PC-3 (cell line): ENCODE results near the gene ARID5B. TPM values are rescaled to one million over a fixed set of nuclear protein-coding genes. Genes with fewer than 3 reads are reported as not detected.

Experiments used
- ATAC-seq: fragments of 200-7000 bp; cut with Tn5 transposase; 2 replicates; pipeline ENCODE4 v1.9.1; 2020; ENCODE audit warnings: mild to moderate bottlenecking, moderate library complexity
- BruUV-seq: library from RNA; stranded (reverse); fragments of 400-500 nt; replicated peaks from 2 replicates; lab custom pipeline; 2021; lab: Mats Ljungman, UMichigan
- CTCF ChIA-PET: fragments of 300-600 bp; sonication (Branson Sonifier 250); formaldehyde crosslinking; loops from one replicate; lab custom pipeline; 2022; ENCODE audit warnings: antibody characterized with exemption; lab: Charles Lee
- POLR2A ChIA-PET: fragments of 300-600 bp; sonication (Branson Sonifier 250); formaldehyde crosslinking; loops from one replicate; lab custom pipeline; 2022; ENCODE audit warnings: antibody characterized with exemption; ENCODE audit not compliant: unreplicated experiment; lab: Charles Lee
- DNase-seq: peaks from one replicate; pipeline ENCODE4 v3.0.0-alpha.2; 2015
- H2AFZ ChIP-seq: fragments of 300-600 bp; sonication (generic); 2 replicates; pipeline ENCODE4 v1.6.0; 2016; ENCODE audit warnings: antibody characterized with exemption, low read length
- H3F3A ChIP-seq: fragments of 300-600 bp; sonication (generic); one replicate; pipeline ENCODE4 v1.6.0; 2017; ENCODE audit warnings: antibody characterized with exemption, low read length, control low read depth, mild to moderate bottlenecking; ENCODE audit not compliant: unreplicated experiment
- H3K27ac ChIP-seq: fragments of 300-600 bp; sonication (generic); 2 replicates; pipeline ENCODE4 v1.5.1; 2016; ENCODE audit warnings: mild to moderate bottlenecking, low read length
- H3K27me3 ChIP-seq: fragments of 300-600 bp; sonication (generic); 2 replicates; pipeline ENCODE4 v1.6.1; 2016; ENCODE audit warnings: low read length, mixed read lengths
- H3K36me3 ChIP-seq: fragments of 300-600 bp; sonication (generic); 2 replicates; pipeline ENCODE4 v1.6.1; 2016; ENCODE audit warnings: low read depth, mixed run types, low read length, mixed read lengths
- H3K4me1 ChIP-seq: fragments of 300-600 bp; sonication (generic); 2 replicates; pipeline ENCODE4 v1.5.1; 2016; ENCODE audit warnings: low read length; ENCODE audit not compliant: insufficient read depth
- H3K4me2 ChIP-seq: fragments of 300-600 bp; sonication (generic); 2 replicates; pipeline ENCODE4 v1.6.0; 2016; ENCODE audit warnings: low read length
- H3K4me3 ChIP-seq: fragments of 300-600 bp; sonication (generic); 2 replicates; pipeline ENCODE4 v1.5.1; 2016; ENCODE audit warnings: mild to moderate bottlenecking, low read length, mixed read lengths
- H3K79me2 ChIP-seq: fragments of 300-600 bp; sonication (generic); 2 replicates; pipeline ENCODE4 v1.6.1; 2017; ENCODE audit warnings: low read length, mixed read lengths
- H3K9ac ChIP-seq: fragments of 300-600 bp; sonication (generic); 2 replicates; pipeline ENCODE4 v1.6.0; 2016; ENCODE audit warnings: mild to moderate bottlenecking, low read length
- H3K9me2 ChIP-seq: fragments of 300-600 bp; sonication (generic); replicated peaks from 2 replicates; pipeline ENCODE4 v1.6.1; 2016; ENCODE audit warnings: mixed run types, low read length, mixed read lengths
- H3K9me3 ChIP-seq: fragments of 300-600 bp; sonication (generic); 2 replicates; pipeline ENCODE4 v1.6.1; 2016; ENCODE audit warnings: low read length, mixed read lengths
- H4K20me1 ChIP-seq: fragments of 300-600 bp; sonication (generic); 2 replicates; pipeline ENCODE4 v1.6.1; 2016; ENCODE audit warnings: low read length, mixed read lengths
- EZH2 ChIP-seq: fragments of 300-600 bp; sonication (generic); IDR thresholded peaks from one replicate; pipeline ENCODE4 v1.6.1; 2017; ENCODE audit warnings: antibody characterized with exemption, mild to moderate bottlenecking, low read length; ENCODE audit not compliant: unreplicated experiment
- EZH2phosphoT487 ChIP-seq: fragments of 300-600 bp; sonication (generic); IDR thresholded peaks from 2 replicates; pipeline ENCODE4 v1.6.1; 2018; ENCODE audit warnings: mild to moderate bottlenecking, antibody characterized with exemption, low read length, borderline replicate concordance
- intact Hi-C: fragments of 100-400 bp; cut with micrococcal nuclease; formaldehyde crosslinking; loops from 2 replicates; pipeline ENCODE4 v1.9.0; 2023
- total RNA-seq: library from RNA; depleted of rRNA; stranded (reverse); fragments of >200 nt; gene quantifications from 2 replicates; pipeline ENCODE4 v1.2.3, GENCODE V29; 2014
- TF ChIP-seq, protein P1 (sequence below): fragments of 300-600 bp; sonication (generic); conservative IDR thresholded peaks from 2 replicates; pipeline ENCODE4 v1.5.1; 2017; ENCODE audit warnings: antibody characterized with exemption, low read depth, mild to moderate bottlenecking, low read length

The ARID5B gene
- total RNA-seq, 1 experiment from 2014 or later, result 26.4 TPM

DNA sequence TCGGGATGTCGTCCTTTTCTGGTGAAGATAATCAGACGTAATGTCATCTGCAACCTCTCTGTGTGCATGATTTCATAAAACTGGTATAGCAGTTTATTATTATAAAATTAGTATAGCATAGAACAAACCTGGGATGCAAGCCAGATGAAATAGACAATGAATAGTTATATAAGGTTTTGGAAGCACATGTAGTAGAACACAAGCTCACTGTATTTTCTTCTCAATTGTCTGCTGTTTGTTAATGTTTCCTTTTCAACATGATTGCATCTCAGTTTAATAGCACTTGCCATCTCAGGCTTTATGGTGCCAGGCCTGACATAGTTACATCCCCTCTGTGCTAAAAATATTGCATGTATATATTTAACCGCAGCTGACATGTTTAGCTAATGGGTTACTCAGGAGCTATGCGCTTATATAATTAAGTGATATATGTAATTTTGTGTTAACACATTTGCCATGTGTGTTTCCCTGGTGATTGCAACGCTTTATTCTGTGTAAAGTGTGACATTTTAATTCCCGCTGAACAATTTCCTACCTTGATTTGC is 132.7 kb downstream of the ARID5B start:
- TF ChIP-seq, protein P1, sequence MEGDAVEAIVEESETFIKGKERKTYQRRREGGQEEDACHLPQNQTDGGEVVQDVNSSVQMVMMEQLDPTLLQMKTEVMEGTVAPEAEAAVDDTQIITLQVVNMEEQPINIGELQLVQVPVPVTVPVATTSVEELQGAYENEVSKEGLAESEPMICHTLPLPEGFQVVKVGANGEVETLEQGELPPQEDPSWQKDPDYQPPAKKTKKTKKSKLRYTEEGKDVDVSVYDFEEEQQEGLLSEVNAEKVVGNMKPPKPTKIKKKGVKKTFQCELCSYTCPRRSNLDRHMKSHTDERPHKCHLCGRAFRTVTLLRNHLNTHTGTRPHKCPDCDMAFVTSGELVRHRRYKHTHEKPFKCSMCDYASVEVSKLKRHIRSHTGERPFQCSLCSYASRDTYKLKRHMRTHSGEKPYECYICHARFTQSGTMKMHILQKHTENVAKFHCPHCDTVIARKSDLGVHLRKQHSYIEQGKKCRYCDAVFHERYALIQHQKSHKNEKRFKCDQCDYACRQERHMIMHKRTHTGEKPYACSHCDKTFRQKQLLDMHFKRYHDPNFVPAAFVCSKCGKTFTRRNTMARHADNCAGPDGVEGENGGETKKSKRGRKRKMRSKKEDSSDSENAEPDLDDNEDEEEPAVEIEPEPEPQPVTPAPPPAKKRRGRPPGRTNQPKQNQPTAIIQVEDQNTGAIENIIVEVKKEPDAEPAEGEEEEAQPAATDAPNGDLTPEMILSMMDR, result no peak
- TF ChIP-seq EZH2, result no peak
- no peak for TF ChIP-seq EZH2phosphoT487
- no peak overlapping the region for H2AFZ ChIP-seq
- POLR2A ChIA-PET, result no interaction called here
- H3K27ac ChIP-seq, result no peak overlapping the region
- no peaks in the 10 kb centered on the region for H3K27me3 ChIP-seq
- H3K4me2 ChIP-seq, result no peak overlapping the region
- H3K9ac ChIP-seq, result no peak overlapping the region
- no peak overlapping the region for H3K4me3 ChIP-seq
- no TSS peak for BruUV-seq
- CTCF ChIA-PET, result interaction anchor here (1.0 kb wide), 2 partner anchors 131 to 137 kb away, joined by 3 to 6 read pairs; no protein-coding TSS in a partner anchor
- no peaks in the 10 kb centered on the region for H3K9me2 ChIP-seq
- H3K36me3 ChIP-seq, result no peaks in the 10 kb centered on the region
- no peaks in the 10 kb centered on the region for H3K9me3 ChIP-seq
- ATAC-seq (no peak), DNase-seq (no peak)
- H3K79me2 ChIP-seq, result no peaks in the 10 kb centered on the region
- peaks cover 15% of the 10 kb centered on the region for H3F3A ChIP-seq
- H3K4me1 ChIP-seq, result peaks cover 49% of the 10 kb centered on the region
- intact Hi-C loops, result no loop called here
- H4K20me1 ChIP-seq, result no peaks in the 10 kb centered on the region

DNA sequence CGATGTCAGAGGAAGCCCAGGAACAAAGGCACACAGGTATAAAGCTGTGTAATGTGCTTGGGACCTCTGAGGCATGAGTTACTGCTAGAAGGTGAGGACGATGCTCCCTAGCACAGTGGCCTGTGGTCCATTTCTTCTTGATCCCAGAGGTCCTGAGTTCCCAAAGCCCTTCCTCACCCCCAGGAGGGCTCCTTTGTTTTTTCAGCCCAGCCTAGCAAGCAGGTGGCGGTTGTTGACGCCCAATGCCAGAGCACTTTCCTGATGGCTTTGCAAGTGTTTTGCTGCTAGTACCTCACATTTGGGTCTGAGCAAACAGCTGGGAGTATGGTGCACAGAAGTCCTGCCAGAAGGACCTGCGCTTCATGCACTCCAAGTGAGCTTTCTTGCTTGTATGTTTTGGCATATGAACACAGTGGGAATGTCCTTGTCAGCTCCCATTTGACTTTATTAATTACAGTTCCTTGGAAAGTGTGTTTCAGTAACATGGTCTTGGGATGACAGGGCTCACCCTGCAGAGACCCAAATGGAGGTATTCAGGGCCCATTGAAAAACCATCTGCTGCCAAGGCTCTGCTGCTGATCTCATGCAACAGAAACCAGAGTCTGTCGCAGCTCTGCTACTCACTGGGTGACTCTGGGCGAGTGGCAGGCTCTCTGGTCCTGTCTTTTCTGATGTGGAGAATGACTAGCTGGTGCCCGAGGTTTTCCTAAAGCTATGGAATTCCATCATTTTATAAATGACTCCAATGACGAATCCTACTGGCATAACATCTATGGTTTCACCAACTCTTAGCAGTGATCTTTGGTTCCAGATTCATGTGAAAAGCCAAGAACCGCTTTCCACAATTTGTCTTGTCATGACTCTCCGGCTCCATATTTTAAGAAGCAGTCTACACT is 134.9 kb downstream of the ARID5B start:
- peak; percentile 2; the same call in 1 of the 2 replicates for ATAC-seq
- Histone ChIP-seq H3K9ac (peak overlapping the region; percentile 68), H3K79me2 (no peaks in the 10 kb centered on the region)

More for the DNA sequence above, 134.9 kb downstream of the ARID5B start:
- ChIA-PET POLR2A (interaction anchor here (0.5 to 1.9 kb wide), 6 partner anchors 92 to 378 kb away, joined by 3 to 25 read pairs (median 4); no protein-coding TSS in a partner anchor), CTCF (interaction anchor here (1.5 to 3.5 kb wide), 4 partner anchors 93 to 136 kb away, joined by 4 to 62 read pairs (median 13); partner anchors contain the start of gene ARID5B)
- Histone ChIP-seq H3K4me2 (peak overlapping the region; percentile 78), H3K9me3 (no peaks in the 10 kb centered on the region), H4K20me1 (no peaks in the 10 kb centered on the region), H3K36me3 (no peaks in the 10 kb centered on the region), H3K9me2 (no peaks in the 10 kb centered on the region), H3K4me1 (peaks cover 42% of the 10 kb centered on the region), H3K27me3 (no peaks in the 10 kb centered on the region), H3K4me3 (peak overlapping the region; percentile 46; the same call in 1 of the 2 replicates), H3K27ac (peak overlapping the region; percentile 85), H2AFZ (peak overlapping the region; percentile 38), H3F3A (peaks cover 11% of the 10 kb centered on the region)
- no peak for TF ChIP-seq EZH2
- TF ChIP-seq EZH2phosphoT487, result no peak
- TF ChIP-seq, protein P1, result no peak
- DNase-seq, result peak; percentile 63
- intact Hi-C loops, result loop anchor here (5.0 kb wide), 2 partner anchors 376 to 781 kb away; partner anchors contain the start of gene EGR2
- BruUV-seq, result no TSS peak
